B cell (primary cell): ENCODE measurements around the gene GAL3ST2. TPM values are rescaled to one million over a fixed set of nuclear protein-coding genes. Genes with fewer than 3 reads are reported as not detected.

Source experiments
- ATAC-seq: fragments of 200-7000 bp; cut with Tn5 transposase; one replicate; pipeline ENCODE4 v1.10.0; 2021; ENCODE audit warnings: low read depth, mild to moderate bottlenecking, moderate number of reproducible peaks, moderate library complexity
- CTCF ChIA-PET: fragments of 350-600 bp; sonication (Branson Sonifier 250); formaldehyde crosslinking; loops from one replicate; lab custom pipeline; 2021; ENCODE audit warnings: antibody characterized with exemption, inconsistent platforms; lab: Charles Lee
- POLR2A ChIA-PET: fragments of 350-600 bp; sonication (Branson Sonifier 250); formaldehyde crosslinking; loops from one replicate; lab custom pipeline; 2021; ENCODE audit warnings: antibody characterized with exemption; lab: Charles Lee
- DNase-seq: peaks from one replicate; pipeline ENCODE4 v3.0.0; 2013
- H2AFZ ChIP-seq: 2 replicates; pipeline ENCODE4 v1.6.1; 2012; ENCODE audit warnings: mild to moderate bottlenecking, low read depth, low read length; ENCODE audit not compliant: insufficient read depth, poor library complexity, severe bottlenecking
- H3K27ac ChIP-seq, 2 donors: 1 replicate in 1 of 2; 2 replicates in 1 of 2; pipeline ENCODE4 v1.5.1; 2012 to 2013; ENCODE audit warnings: low read length in 2 of 2, mild to moderate bottlenecking in 2 of 2, moderate library complexity in 1 of 2
- H3K27me3 ChIP-seq, 4 experiments: fragments of 200-600 bp in 1 of 4; sonication (generic) in 1 of 4; replicated peaks in 1 of 4; 1 replicate in 2 of 4; 2 replicates in 2 of 4; pipeline versions ENCODE4 v1.6.1 to v1.7.0; 2013 to 2016; ENCODE audit warnings: low read length in 3 of 4, mild to moderate bottlenecking in 2 of 4, mixed read lengths in 1 of 4, moderate library complexity in 1 of 4; ENCODE audit not compliant: insufficient read depth in 4 of 4, control insufficient read depth in 3 of 4; ENCODE audit errors: control extremely low read depth in 1 of 4
- H3K36me3 ChIP-seq, 2 experiments: replicated peaks in 1 of 2; 1 replicate in 1 of 2; 2 replicates in 1 of 2; pipeline versions ENCODE4 v1.6.1 to v1.7.1; 2013; ENCODE audit warnings: low read length in 1 of 2; ENCODE audit not compliant: insufficient read depth in 2 of 2, control insufficient read depth in 1 of 2; ENCODE audit errors: control extremely low read depth in 1 of 2, extremely low read depth in 1 of 2
- H3K4me1 ChIP-seq, 2 donors: fragments of 200-600 bp in 1 of 2; sonication (generic) in 1 of 2; 1 replicate in 1 of 2; 2 replicates in 1 of 2; pipeline versions ENCODE4 v1.5.1 to v1.6.1; 2013 to 2017; ENCODE audit warnings: low read length in 2 of 2; ENCODE audit not compliant: control insufficient read depth in 2 of 2, insufficient read depth in 2 of 2
- H3K4me2 ChIP-seq: replicated peaks from 2 replicates; pipeline ENCODE3; 2012; ENCODE audit warnings: mild to moderate bottlenecking, low read depth, low read length; ENCODE audit not compliant: poor library complexity, severe bottlenecking
- H3K4me3 ChIP-seq, 5 experiments: fragments of 200-600 bp in 1 of 5; sonication (generic) in 1 of 5; 1 replicate in 3 of 5; 2 replicates in 2 of 5; pipeline versions ENCODE4 v1.5.1 to v1.7.0; 2011 to 2016; ENCODE audit warnings: low read length in 4 of 5, mild to moderate bottlenecking in 4 of 5, low read depth in 2 of 5, control low read depth in 1 of 5, moderate library complexity in 1 of 5; ENCODE audit not compliant: insufficient read depth in 1 of 5; ENCODE audit errors: control extremely low read depth in 1 of 5, extremely low read depth in 1 of 5
- H3K79me2 ChIP-seq: fragments of 200-600 bp; sonication (generic); one replicate; pipeline ENCODE4 v1.6.0; 2016; ENCODE audit warnings: low read length; ENCODE audit not compliant: control insufficient read depth, insufficient read depth
- H3K9ac ChIP-seq: fragments of 200-600 bp; sonication (generic); 2 replicates; pipeline ENCODE4 v1.6.1; 2017; ENCODE audit warnings: mild to moderate bottlenecking, low read length, moderate library complexity
- H3K9me3 ChIP-seq, 3 donors: one replicate each; pipeline versions ENCODE4 v1.6.1 to v1.7.1; 2013; ENCODE audit warnings: low read length in 2 of 3; ENCODE audit not compliant: control insufficient read depth in 2 of 3, insufficient read depth in 1 of 3; ENCODE audit errors: control extremely low read depth in 1 of 3
- H4K20me1 ChIP-seq: 2 replicates; pipeline ENCODE4 v1.6.0; 2012; ENCODE audit warnings: mild to moderate bottlenecking, low read length; ENCODE audit not compliant: insufficient read depth, control insufficient read depth, poor library complexity, severe bottlenecking
- H3K27ac Mint-ChIP-seq: one replicate; pipeline ENCODE4 v1.8.0; 2021; ENCODE audit warnings: mixed read lengths
- H3K27me3 Mint-ChIP-seq: one replicate; pipeline ENCODE4 v1.8.0; 2021; ENCODE audit warnings: mixed read lengths
- H3K4me1 Mint-ChIP-seq: one replicate; pipeline ENCODE4 v1.8.0; 2021; ENCODE audit warnings: mixed read lengths
- H3K4me3 Mint-ChIP-seq: one replicate; pipeline ENCODE4 v1.8.0; 2021; ENCODE audit warnings: mixed read lengths
- H3K9me3 Mint-ChIP-seq: one replicate; pipeline ENCODE4 v1.8.0; 2022; ENCODE audit warnings: mixed read lengths; ENCODE audit not compliant: insufficient read depth
- CTCF ChIP-seq: fragments of 200-600 bp; IDR thresholded peaks from one replicate; pipeline ENCODE4 v1.8.0; 2022; ENCODE audit warnings: antibody characterized with exemption, mild to moderate bottlenecking
- EZH2 ChIP-seq: IDR thresholded peaks from 2 replicates; pipeline ENCODE4 v1.6.1; 2012; ENCODE audit warnings: borderline replicate concordance, low read depth, mild to moderate bottlenecking, moderate library complexity, low read length; ENCODE audit not compliant: insufficient read depth, poor library complexity, severe bottlenecking
- WGBS: methylation state at CpG from one replicate; pipeline ENCODE4 v1.1.5; 2013; ENCODE audit warnings: missing lambda C conversion rate; ENCODE audit not compliant: insufficient coverage; 5-methylcytosine and 5-hydroxymethylcytosine counted together
- intact Hi-C: fragments of 100-400 bp; cut with micrococcal nuclease; formaldehyde crosslinking; loops from one replicate; pipeline ENCODE4 v1.10.0; 2022
- polyA plus RNA-seq: library from polyadenylated mRNA; depleted of rRNA; stranded (reverse); fragments of >200 nt; gene quantifications from 2 replicates; pipeline ENCODE4 v1.2.3, GENCODE V29; 2012
- total RNA-seq, 2 donors: library from RNA; stranded (reverse); fragments of 120-200 nt in 1 of 2; gene quantifications; 1 replicate in 1 of 2; 2 replicates in 1 of 2; pipeline versions ENCODE4 v1.2.3 to v1.2.4, GENCODE V29; 2013 to 2022

Gene GAL3ST2
- total and polyA plus RNA-seq, 2 donors (not counting 1 experiment from before 2014, with no cell fraction given) = 0.10 TPM; not detected in 1

- Mint-ChIP-seq H3K9me3 (no peaks in the 10 kb centered on the region), H3K4me3 (no peak overlapping the region), H3K27me3 (no peaks in the 10 kb centered on the region), H3K27ac (no peak overlapping the region), H3K4me1 (peaks cover 32% of the 10 kb centered on the region)
- Histone ChIP-seq H3K36me3 (peaks cover 0 to 2% of the 10 kb centered on the region in 2 experiments), H3K27ac (no peak overlapping the region), H3K9me3 (peaks cover 0 to 5% (median 0%) of the 10 kb centered on the region in 3 donors), H3K4me1 (peaks cover 4 to 27% of the 10 kb centered on the region in 2 donors), H3K79me2 (peaks cover 8% of the 10 kb centered on the region), H2AFZ (no peak overlapping the region), H3K4me2 (no peak overlapping the region), H3K9ac (no peak overlapping the region), H4K20me1 (no peaks in the 10 kb centered on the region), H3K4me3 (no peak overlapping the region), H3K27me3 (no peaks in the 10 kb centered on the region)
- intact Hi-C loops = no loop called here
- ATAC-seq = no peak
- CTCF ChIA-PET = interaction anchor here (1.3 to 5.8 kb wide), 2 partner anchors 25 to 28 kb away, joined by 3 to 41 read pairs; partner anchors contain the start of gene ING5
- 65% methylated on average over 10 of the region's 12 CpGs for WGBS
- TF ChIP-seq CTCF (no peak), EZH2 (no peak)
- POLR2A ChIA-PET = interaction anchor here (0.8 kb wide), 1 partner anchor 416 kb away, joined by 5 read pairs; the partner anchor contains the start of gene HDLBP
- DNase-seq = no peak
Observed at GRCh38 chr2:241730671-241731293, 45.8 kb upstream of the GAL3ST2 start.
